Stimulated activated naive CD4-positive, alpha-beta T cell (primary cell): ENCODE data around the gene GPR155.
"Not testable (repeated sequence)": the region's sequence is repeated elsewhere in the genome, so short reads cannot be mapped to it uniquely, and the experiment has no call there.

Source experiments
- DNase-seq, 6 experiments: peaks; one replicate each; lab custom pipeline; 2025; lab: John Stamatoyannopoulos, UW

Gene GPR155

DNA sequence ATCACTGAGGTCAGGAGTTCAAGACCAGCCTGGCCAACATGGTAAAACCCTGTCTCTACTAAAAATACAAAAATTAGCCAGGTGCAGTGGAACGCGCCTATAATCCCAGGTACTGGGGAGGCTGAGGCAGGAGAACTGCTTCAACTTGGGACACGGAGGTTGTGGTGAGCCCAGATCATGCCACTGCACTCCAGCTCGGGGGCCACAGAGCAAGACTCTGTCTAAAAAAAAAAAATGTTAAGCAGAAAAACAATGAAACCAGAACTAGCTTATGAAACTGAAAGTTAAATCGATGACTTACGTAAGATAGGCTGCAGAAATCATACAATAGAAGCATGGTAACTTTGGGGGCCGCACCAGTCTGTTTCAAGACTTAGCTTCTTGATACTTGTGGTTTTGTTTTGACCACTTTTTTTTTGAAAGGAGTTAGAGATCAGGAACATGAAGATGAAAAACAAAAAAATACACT lies 6.2 kb upstream of the GPR155 start:
- DNase-seq: peak; percentile 39 to 86 (median 70)

GRCh38 chr2:174491947-174492346 lies 5.1 kb upstream of the GPR155 start:
- no peak for DNase-seq

GRCh38 chr2:174490051-174490450 lies 3.2 kb upstream of the GPR155 start:
- peak in 2 of 6 experiments; percentile 22 to 30 for DNase-seq

DNA sequence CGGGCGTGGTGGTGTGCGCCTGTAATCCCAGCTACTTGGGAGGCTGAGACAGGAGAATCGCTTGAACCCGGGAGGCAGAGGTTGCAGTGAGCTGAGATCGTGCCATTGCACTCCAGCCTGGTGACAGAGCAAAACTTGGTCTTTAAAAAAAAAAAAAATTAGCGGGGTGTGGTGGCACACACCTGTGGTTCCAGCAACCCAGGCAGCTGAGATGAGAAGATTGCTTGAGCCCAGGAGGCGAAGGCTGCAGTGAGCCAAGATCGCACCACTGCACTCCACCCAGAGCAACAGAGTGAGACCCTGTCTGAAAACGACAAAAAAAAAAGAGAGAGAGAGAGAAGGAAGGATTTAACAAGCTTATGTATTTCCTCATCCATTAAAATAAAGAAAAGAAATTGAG lies 2.7 kb upstream of the GPR155 start:
- peak in 4 of 6 experiments; percentile 9 to 30 (median 16) for DNase-seq

GRCh38 chr2:174487820-174488162 lies 962 bp upstream of the GPR155 start:
- peak in 1 of 6 experiments; percentile 17 for DNase-seq

GRCh38 chr2:174487108-174487819 lies 435 bp upstream of the GPR155 start:
- peak; percentile 74 to 95 (median 86) for DNase-seq

DNA sequence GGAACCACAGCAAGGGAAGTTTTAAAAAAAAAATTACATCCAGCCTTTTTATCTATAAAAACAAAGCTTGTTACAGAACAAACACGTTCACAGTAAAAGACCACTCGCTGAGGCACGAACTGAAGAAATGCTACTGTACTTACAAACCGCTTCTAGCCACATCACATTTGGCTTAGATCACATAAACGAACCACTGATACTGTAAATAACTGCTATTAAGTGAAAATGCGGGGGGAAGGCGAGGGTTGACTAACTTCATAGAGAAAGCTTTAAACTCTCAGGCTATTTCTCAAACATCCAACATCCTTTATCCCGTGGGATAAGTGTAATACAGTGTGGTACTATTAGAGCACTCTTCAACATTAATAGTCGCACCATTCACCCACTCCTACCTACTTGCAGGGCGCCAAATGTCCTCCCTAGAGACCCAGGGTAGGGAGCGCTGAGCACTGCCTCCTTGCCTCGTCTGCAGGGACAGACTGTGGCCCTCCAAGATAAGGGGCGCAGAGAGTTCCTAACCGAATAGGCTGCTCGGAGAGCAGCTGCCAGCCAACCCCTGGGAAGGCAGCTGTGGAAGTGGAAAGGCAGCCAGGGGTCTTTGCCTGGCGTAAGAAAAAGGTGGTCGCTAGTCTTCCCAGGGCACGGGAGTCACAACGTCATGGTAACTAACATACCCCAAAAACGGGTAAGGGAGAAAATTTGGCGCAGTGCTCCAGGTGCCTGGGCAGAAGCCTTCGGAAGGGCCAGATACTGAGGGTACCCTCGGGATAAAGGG lies 854 bp downstream of the GPR155 start:
- DNase-seq: peak in 4 of 6 experiments; percentile 10 to 49 (median 34)

DNA sequence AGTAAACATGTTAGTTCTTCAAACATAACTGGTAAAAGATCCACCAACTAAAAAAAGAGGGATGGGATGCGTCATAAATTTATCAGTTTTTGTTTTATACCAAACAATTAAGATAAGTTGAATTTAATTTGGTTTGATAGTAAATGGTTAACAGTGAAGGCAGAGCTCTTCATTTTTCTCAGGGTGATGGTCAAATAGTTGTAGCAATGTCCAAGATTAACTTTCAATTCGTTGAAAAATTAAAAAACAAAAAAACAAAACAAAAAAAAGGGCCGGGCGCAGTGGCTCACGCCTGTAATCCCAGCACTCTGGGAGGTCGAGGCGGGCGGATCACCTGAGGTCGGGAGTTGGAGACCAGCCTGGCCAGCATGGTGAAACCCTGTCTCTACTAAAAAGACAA lies 1.8 kb downstream of the GPR155 start:
- not testable (repeated sequence) for DNase-seq

DNA sequence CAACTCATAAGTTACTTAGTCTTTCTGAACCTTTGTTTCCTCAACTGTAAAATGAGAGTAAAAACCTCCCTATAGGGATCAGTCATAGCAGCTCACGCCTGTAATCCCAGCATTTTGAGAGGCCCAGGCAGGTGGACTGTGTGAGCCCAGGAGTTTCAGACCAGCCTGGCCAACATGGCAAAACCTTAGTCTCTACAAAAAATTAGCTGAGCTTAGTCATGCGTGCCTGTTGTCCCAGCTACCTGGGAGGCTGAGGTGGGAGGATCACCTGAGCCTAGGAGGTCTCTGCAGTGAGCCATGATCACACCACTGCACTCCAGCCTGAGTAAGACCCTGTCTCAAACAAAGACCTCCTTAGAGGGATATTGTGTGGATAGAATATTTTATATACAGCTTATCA lies 2.3 kb downstream of the GPR155 start:
- no peak for DNase-seq

- DNase-seq: no peak
These were observed 4.0 kb downstream of the GPR155 start for GRCh38 chr2:174482854-174483253.

DNA sequence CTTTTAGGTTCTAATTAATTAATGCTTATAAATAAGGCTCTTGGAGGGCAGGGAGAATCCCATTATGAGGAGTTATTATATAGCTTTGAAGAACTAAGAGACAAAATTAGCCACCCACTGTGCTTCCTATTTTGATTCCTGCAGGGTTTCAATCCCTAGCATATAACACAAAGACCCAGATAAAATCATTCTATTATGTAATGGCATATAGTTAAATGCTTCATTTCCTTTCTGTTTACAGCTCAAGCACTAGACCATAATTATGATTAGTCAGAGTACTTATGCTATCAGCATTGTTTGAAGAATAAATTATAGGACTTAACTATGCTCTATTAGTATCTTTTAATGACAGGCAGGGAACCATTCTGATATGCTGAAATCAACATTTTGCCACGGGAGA lies 9.1 kb downstream of the GPR155 start:
- DNase-seq: no peak

GRCh38 chr2:174473796-174474195 lies 13.0 kb downstream of the GPR155 start:
- no peak for DNase-seq

DNA sequence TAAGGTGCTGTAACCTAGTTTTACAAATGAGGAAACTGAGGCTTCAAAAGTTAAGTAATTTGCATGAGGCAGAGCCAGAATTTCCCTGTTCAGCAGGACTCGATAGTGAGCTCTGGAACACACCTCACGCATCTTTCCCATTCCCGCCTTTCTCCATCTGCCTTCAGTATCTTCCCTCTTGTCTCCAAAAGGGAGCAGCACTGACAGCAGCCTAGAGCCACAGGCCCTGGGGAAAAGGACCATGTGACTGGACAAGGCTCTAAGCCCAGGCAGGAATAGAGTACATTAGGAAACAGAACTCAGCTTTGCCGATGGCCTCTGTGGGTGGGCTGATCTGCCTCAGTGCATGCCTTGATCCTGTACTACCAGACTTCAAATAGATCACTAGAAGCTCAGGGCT lies 21.5 kb downstream of the GPR155 start:
- no peak for DNase-seq

- DNase-seq: no peak
These were observed 25.6 kb downstream of the GPR155 start for GRCh38 chr2:174461221-174461620.

DNA sequence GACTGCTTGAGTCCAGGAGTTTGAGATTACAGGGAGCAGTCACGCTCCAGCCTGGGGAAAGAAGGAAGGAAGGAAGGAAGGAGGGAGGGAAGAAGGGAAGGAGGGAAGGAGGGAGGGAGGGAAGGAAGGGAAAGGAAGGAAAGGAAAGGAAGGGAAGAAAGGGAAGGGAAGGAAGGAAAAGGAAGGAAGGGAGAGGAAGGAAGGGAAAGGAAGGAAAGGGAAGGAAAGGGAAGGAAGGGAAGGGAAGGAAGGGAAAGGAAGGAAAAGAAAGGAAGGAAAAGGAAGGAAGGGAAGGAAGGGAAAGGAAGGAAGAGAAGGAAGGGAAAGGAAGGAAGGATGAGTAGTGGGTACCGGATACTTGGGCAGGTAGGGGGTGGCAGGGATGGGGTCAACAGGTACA lies 32.3 kb downstream of the GPR155 start:
- no peak for DNase-seq

- DNase-seq: peak in 1 of 6 experiments; percentile 4
These were observed 36.6 kb downstream of the GPR155 start for GRCh38 chr2:174450021-174450816.

GRCh38 chr2:174449033-174449432 lies 37.8 kb downstream of the GPR155 start:
- DNase-seq: no peak

DNA sequence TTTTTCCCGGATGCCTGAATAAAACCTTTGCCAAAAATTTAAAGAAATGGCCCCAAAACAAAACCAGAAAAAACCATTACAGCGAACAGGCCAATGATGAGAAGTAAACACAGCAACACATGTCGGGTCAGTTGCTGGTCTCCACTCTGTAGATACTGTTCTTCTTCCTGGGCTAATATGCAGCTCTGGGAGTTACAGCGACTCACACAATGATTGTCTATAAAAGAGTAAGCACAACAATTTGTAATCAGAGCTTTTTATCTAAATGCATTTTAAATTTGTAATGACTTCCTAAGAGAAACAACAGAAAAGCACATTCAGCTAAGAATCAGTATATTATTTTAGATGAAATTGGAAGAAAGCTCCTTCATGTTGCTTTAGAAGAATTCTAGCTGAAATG lies 40.3 kb downstream of the GPR155 start:
- DNase-seq: no peak

GRCh38 chr2:174445248-174445647 lies 41.6 kb downstream of the GPR155 start:
- DNase-seq: no peak

- DNase-seq: no peak
These were observed 42.1 kb downstream of the GPR155 start for GRCh38 chr2:174444761-174445160.

DNA sequence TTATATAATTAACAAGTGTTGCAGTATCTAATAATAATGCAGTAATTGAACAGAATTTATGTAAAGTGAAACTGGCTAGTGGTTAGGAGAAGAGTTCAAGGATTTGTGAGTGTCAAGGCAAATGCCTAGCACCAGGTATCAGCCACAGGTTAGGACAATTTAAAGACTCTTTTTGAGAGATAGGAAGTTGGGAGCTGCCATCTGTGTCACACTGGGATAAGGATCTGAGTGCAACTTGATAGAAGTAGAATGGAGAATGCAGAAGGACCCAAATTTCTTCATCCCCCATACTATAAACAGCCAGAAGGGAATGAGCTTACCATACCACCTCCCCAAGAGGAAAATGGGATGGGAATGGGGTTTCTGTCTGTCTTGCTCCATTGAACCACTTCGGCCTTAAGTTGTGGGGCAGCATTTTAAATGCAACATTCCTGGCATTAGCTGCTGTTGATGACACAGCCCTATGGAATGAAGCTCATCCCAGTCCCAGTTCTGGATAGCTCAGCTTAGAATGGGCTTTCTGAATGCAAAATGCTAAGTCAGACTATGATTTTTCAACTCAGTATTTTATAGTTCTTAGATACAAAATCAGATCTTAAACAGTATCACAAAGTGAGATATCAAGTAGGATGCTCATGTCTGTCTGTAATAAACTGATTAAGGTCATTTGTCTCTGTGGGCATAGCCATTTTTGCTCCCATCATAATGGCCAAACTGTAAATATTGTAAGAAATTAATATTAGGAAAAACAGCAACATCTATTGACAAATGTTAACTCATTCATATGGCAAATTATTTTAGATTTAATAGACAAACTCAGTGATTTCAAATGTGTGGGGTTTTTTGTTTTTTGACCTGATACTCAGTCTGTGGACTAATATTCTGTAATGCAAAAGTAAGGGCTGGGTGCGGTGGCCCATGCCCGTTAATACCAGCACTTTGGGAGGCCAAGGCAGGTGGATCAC lies 44.0 kb downstream of the GPR155 start:
- DNase-seq: no peak
